HL-60 (cell line): ENCODE data around the gene HOXD8.

ENCODE experiments used
- DNase-seq, 2 experiments: peaks; one replicate each; pipeline ENCODE4 v3.0.0-alpha.2; 2010 to 2020; ENCODE audit warnings: low read depth in 1 of 2, low spot score in 1 of 2
- H3K27ac ChIP-seq: fragments of 250-450 bp; sonication (Bioruptor Pico); replicated peaks from 2 replicates; pipeline ENCODE4 v1.5.1; 2020; ENCODE audit warnings: mild to moderate bottlenecking, moderate library complexity
- H3K27me3 ChIP-seq: fragments of 250-450 bp; sonication (Bioruptor Pico); 2 replicates; pipeline ENCODE4 v1.5.1; 2021; ENCODE audit warnings: mild to moderate bottlenecking, moderate library complexity; ENCODE audit not compliant: insufficient read depth, poor library complexity, severe bottlenecking
- H3K4me3 ChIP-seq: replicated peaks from 2 replicates; pipeline ENCODE4 v1.5.1; 2011; ENCODE audit warnings: mild to moderate bottlenecking, control low read depth, low read length; ENCODE audit not compliant: insufficient read depth
- CTCF ChIP-seq: IDR thresholded peaks from one replicate; pipeline ENCODE4 v1.5.1; 2011; ENCODE audit warnings: low read length, control low read depth, inconsistent platforms; ENCODE audit not compliant: insufficient read depth
- GABPA ChIP-seq: IDR thresholded peaks from 2 replicates; pipeline ENCODE4 v1.6.1; 2012; ENCODE audit warnings: low read depth
- POLR2AphosphoS5 ChIP-seq: IDR thresholded peaks from 2 replicates; pipeline ENCODE4 v1.6.1; 2012; ENCODE audit warnings: low read depth
- REST ChIP-seq: IDR thresholded peaks from 2 replicates; pipeline ENCODE4 v1.6.1; 2012; ENCODE audit warnings: low read depth; ENCODE audit not compliant: insufficient replicate concordance
- SPI1 ChIP-seq: IDR thresholded peaks from 2 replicates; pipeline ENCODE4 v1.6.1; 2012; ENCODE audit warnings: low read depth, mild to moderate bottlenecking, borderline replicate concordance

HOXD8 gene

GRCh38 chr2:176145085-176145969 is 15.8 kb downstream of the HOXD8 start:
- no peak overlapping the region for H3K27ac ChIP-seq
- TF ChIP-seq GABPA (no peak), SPI1 (no peak), REST (no peak), CTCF (no peak), POLR2AphosphoS5 (no peak)
- H3K4me3 ChIP-seq = no peak overlapping the region
- DNase-seq = no peak
- H3K27me3 ChIP-seq = peaks cover 57% of the 10 kb centered on the region

- H3K4me3 ChIP-seq = no peak overlapping the region
- no peak for DNase-seq
- TF ChIP-seq GABPA (no peak), CTCF (no peak), SPI1 (no peak), POLR2AphosphoS5 (no peak), REST (no peak)
- no peak overlapping the region for H3K27ac ChIP-seq
- H3K27me3 ChIP-seq = peaks cover 61% of the 10 kb centered on the region
Observed at GRCh38 chr2:176146101-176146500, 16.6 kb downstream of the HOXD8 start.

- TF ChIP-seq REST = no peak
- no peak for TF ChIP-seq POLR2AphosphoS5
- no peak for TF ChIP-seq CTCF
- no peak for TF ChIP-seq GABPA
- no peak for TF ChIP-seq SPI1
- Histone ChIP-seq H3K27me3 (peaks cover 63% of the 10 kb centered on the region), H3K27ac (no peak overlapping the region), H3K4me3 (no peak overlapping the region)
- no peak for DNase-seq
Observed at GRCh38 chr2:176146645-176147044, 17.1 kb downstream of the HOXD8 start.
